A673 (cell line): ENCODE measurements around the gene RHOBTB3.

ENCODE experiments used
- CTCF ChIP-seq: fragments of 300-800, 200-600 bp; sonication (generic); conservative IDR thresholded peaks from 2 replicates; pipeline ENCODE4 v1.5.1; 2017; ENCODE audit warnings: low read depth, mild to moderate bottlenecking, antibody characterized with exemption, low read length, moderate library complexity, mixed read lengths
- EZH2 ChIP-seq: fragments of 200-600 bp; sonication (generic); IDR thresholded peaks from 2 replicates; pipeline ENCODE4 v1.6.1; 2017; ENCODE audit warnings: borderline replicate concordance, low read depth, mild to moderate bottlenecking, mixed read lengths, antibody characterized with exemption, low read length; ENCODE audit not compliant: poor library complexity, severe bottlenecking

- TF ChIP-seq CTCF (no peak), EZH2 (no peak)
Measured at GRCh38 chr5:95810305-95811125, 79.4 kb downstream of the RHOBTB3 start.
